HG03442 (cell line): ENCODE measurements around the gene COG6.

ENCODE experiments used
- ATAC-seq: cut with Tn5 transposase; IDR thresholded peaks from one replicate; pipeline ENCODE4 v1.9.1; 2021; ENCODE audit warnings: mild to moderate bottlenecking, moderate library complexity; ENCODE audit not compliant: unreplicated experiment

Gene COG6

GRCh38 chr13:39655569-39656324 lies at the start of gene COG6:
Gene COG6 (plus strand): TSS chr13:39655662. CDS start chr13:39655727, 65 bp downstream.
- ATAC-seq, result peak; percentile 87

DNA sequence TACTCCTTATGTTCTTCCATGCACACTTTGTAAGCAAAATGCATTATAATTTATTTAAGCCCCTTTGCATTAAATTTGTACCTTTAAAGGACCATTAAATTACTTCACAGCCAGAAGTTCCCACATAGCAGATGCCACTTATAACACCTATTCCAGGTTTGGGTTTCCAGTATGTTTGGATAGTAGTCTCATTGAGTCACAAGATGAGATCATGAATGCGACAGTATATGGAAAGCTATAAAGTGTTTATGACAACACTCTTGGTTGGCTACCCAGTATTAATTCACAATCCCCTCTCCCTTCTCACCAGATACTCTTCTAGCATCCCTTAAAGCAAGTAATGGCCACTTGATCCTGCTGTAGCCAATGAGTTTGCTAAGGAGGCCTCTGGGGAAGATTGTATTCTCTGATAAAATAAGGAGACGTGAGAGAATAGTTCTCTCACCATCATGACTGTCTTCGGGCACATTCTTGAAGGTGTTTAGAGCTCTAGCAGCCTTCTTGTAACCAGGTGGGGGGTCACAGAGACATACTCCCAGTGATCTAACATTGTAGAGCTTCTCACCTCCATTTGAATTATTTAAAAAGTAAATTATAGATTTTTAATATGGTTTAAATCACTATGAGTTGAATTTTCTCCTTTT lies 49.7 kb upstream of the COG6 start:
- ATAC-seq, result no peak

GRCh38 chr13:39607876-39608275 lies 47.6 kb upstream of the COG6 start:
- no peak for ATAC-seq

GRCh38 chr13:39612023-39612637 lies 43.3 kb upstream of the COG6 start:
- peak; percentile 49 for ATAC-seq

DNA sequence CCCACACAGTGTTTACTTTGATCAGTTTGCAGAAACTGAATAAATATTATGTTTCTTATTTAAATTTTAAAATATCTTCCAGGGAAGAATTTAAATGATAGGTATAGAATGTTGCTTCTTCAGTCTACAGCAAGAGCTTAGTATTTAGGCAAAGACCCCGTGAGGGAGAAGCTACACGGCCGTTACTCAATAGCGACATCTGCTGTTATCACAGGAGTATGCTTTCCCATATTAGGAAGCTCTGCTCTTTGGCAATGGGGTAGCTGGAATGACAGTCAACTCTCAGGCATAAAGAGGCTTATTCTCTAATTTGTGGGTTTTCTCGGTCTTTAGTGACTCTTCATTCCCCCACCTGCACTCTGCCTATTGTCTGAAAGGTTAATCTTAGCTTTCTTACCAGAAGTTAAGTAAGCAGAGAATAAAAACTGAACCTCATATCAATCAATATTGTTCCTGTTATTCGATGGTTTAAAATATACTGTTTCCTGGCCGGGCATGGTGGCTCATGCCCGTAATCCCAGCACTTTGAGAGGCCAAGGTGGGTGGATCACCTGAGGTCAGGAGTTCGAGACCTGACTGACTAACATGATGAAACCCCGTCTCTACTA lies 39.3 kb upstream of the COG6 start:
- ATAC-seq, result peak; percentile 58

- no peak for ATAC-seq
Observed at GRCh38 chr13:39618561-39618960, 36.9 kb upstream of the COG6 start.

DNA sequence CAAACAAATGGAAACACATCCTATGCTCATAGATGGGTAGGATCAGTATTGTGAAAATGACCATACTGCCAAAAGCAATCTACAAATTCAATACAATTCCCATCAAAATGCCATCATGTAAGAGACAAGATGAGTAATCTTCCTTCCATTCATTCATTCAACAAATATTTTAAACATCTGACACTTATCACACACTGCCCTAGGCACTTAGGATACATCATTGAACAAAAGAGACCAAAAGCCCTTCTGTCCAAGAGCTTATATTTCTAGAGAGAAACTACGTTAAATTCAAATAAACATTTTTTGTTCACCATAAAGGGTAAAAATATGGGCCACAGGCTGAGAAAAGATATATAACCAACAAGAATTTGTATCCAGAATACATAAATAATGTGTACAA lies 32.0 kb upstream of the COG6 start:
- no peak for ATAC-seq

DNA sequence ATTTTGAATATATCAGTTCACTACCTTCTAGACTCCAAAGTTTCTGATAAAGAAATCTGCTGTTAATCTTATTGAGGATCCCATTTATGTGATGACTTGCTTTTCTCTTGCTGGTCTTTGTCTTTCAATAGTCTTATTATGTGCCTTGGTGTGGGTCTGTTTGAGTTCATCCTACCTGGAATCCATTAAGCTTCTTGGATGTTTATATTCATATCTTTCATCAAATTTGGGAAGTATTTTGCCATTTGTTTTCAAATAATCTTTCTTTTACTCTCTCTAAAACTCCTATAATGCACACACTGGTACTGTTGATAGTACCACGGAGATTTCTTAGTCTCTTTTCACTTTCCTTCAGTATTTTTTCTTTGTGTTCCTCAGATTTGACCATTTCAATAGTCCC lies 24.2 kb upstream of the COG6 start:
- ATAC-seq, result no peak

GRCh38 chr13:39632994-39633393 lies 22.5 kb upstream of the COG6 start:
- ATAC-seq, result no peak

GRCh38 chr13:39635564-39635963 lies 19.9 kb upstream of the COG6 start:
- ATAC-seq, result no peak

DNA sequence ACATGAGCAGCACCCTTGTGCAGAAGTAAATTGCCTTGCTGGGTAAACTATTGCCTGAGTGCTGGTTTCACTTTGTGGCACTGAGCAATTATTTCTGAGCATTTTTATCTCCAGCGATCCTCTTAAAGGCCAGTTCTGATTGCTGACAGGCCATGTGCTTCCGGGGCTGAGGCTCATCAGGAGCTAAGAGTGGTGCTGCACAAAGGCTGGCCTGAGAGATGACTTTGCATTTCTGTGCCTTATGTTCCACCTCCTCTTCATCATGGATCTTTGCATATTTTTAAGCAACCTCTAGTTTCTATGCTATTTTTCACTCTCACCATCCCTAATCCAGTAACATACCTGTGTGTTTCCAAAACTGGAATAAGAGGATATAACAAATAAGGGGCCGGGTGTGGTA lies 17.6 kb upstream of the COG6 start:
- no peak for ATAC-seq

GRCh38 chr13:39641645-39642044 lies 13.8 kb upstream of the COG6 start:
- ATAC-seq, result no peak

- ATAC-seq, result no peak
Observed at GRCh38 chr13:39646122-39646521, 9.3 kb upstream of the COG6 start.

GRCh38 chr13:39655041-39655568 lies 357 bp upstream of the COG6 start:
- peak; percentile 3 for ATAC-seq

GRCh38 chr13:39656325-39656677 lies 839 bp downstream of the COG6 start:
- no peak for ATAC-seq

- no peak for ATAC-seq
Observed at GRCh38 chr13:39663508-39663907, 8.0 kb downstream of the COG6 start.

- ATAC-seq, result no peak
Observed at GRCh38 chr13:39663958-39664357, 8.5 kb downstream of the COG6 start.

DNA sequence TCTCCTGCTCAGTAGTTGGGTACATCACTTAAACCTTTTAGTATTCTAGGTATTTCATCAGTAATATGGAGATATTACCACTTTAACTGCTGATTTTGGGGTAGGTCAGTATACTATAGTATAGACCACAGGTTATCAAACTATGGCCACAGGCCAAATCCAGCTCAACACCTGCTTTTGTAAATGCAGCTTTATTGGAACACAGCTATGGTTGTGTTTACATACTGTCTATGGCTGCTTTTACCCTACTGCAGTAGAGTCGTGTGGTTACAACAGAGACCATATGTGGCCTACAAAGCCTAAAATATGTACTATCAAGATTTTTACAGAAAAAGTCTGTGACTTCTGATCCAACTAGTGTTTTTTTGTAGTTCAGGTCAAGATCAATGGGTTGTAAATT lies 10.3 kb downstream of the COG6 start:
- ATAC-seq, result no peak

DNA sequence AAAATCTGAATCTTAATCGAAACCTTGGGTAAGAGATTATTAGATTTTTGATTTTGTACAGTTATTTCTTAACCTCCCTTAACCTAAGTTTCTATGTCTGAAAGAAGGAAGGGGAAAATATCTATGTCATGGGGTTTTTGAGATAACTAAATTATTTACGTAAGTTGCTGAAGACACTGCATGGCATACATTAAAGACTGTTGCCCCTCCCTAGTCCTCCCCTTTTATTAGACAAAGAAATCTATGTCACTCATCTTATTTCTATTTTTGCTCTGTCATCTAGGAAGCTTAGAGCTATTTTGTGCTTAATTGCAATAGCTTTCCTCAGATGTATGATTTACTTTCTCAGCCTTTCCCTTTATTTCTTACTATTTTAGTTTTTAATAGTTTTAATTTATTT lies 15.0 kb downstream of the COG6 start:
- ATAC-seq, result no peak

DNA sequence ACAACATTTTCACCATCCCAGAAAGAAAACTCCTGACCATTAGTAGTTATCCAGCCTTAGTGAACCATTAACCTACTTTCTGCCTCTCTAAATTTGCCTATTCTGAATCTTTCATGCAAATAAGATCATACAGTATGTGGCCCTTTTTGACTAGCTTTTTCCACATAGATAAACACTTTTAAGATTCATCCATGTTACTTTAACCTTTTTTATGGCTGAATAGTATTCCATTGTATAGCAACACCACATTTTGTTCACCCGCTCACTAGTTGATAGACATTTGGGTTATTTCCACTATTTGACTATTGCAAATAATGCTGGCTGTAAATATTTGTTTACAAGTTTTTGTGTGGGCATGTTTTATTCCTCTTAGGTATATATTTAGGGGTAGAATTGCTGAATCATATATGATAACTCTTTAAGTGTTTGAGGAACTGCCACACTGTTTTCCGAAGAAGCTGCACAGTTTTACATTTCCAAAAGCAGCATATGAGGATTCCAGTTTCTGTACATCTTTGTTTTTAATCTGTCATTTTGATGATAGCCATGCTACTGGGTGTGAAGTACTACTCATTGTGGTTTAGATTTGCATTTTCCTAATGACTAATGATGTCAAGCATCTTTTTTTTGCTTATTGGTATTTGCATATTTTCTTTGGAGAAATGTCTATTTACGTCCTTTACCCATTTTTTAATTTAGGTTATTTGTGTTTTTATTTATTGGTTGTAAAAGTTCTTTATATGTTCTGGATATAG lies 17.1 kb downstream of the COG6 start:
- no peak for ATAC-seq

- ATAC-seq, result no peak
Observed at GRCh38 chr13:39675904-39676303, 20.4 kb downstream of the COG6 start.
